HepG2 (cell line): ENCODE results near the gene CFAP300. TPM values are rescaled to one million over a fixed set of nuclear protein-coding genes. Genes with fewer than 3 reads are reported as not detected.
A peak's percentile ranks its signal among the peaks of the same experiment; 100 is the strongest.

Experiments
- ATAC-seq: fragments of 200-7000 bp; cut with Tn5 transposase; 3 replicates; pipeline ENCODE4 v1.9.1; 2020; ENCODE audit warnings: mild to moderate bottlenecking, moderate library complexity
- BruUV-seq: library from RNA; stranded (reverse); fragments of 400-500 nt; replicated peaks from 2 replicates; lab custom pipeline; 2021; lab: Mats Ljungman, UMichigan
- CTCF ChIA-PET: fragments of 300-600 bp; formaldehyde crosslinking; extraction: SDS; loops from one replicate; lab custom pipeline; 2021; ENCODE audit warnings: low total read pairs, inconsistent platforms, low intra/inter-chr PET ratio; lab: Yijun Ruan, JAX
- POLR2A ChIA-PET: fragments of 350-600 bp; sonication (Branson Sonifier 250); formaldehyde crosslinking; loops from one replicate; lab custom pipeline; 2020; ENCODE audit warnings: antibody characterized with exemption, inconsistent platforms; lab: Yijun Ruan, JAX
- DNase-seq: peaks from one replicate; pipeline ENCODE4 v3.0.0-alpha.2; 2015; ENCODE audit warnings: low spot score
- FAIRE-seq: peaks from 3 replicates; lab custom pipeline; 2011; peaks lifted over from hg19 to GRCh38; lab: Jason Lieb, UNC
- H2AFZ ChIP-seq: one replicate; pipeline ENCODE4 v1.6.1; 2011; ENCODE audit warnings: low read length, inconsistent platforms
- H3K27ac ChIP-seq: fragments of 300-600 bp; 3 replicates; pipeline ENCODE4 v1.8.0; 2011; ENCODE audit warnings: mixed run types, mild to moderate bottlenecking, mixed read lengths, low read length, inconsistent platforms; ENCODE audit not compliant: insufficient read depth; ENCODE audit errors: extremely low read length
- H3K27me3 ChIP-seq, 2 experiments: fragments of 200-600 bp in 1 of 2; 2 replicates in 1 of 2; 3 replicates in 1 of 2; pipeline versions ENCODE4 v1.6.0 to v1.8.0; 2011; ENCODE audit warnings: low read length in 2 of 2, mild to moderate bottlenecking in 2 of 2, moderate library complexity in 2 of 2, inconsistent platforms in 1 of 2; ENCODE audit not compliant: insufficient read depth in 2 of 2, control insufficient read depth in 1 of 2
- H3K36me3 ChIP-seq, 2 experiments: fragments of 200-600 bp in 1 of 2; replicated peaks in 1 of 2; 2 replicates in 1 of 2; 3 replicates in 1 of 2; pipeline versions ENCODE4 v1.5.1 to v1.8.0; 2011; ENCODE audit warnings: low read length in 2 of 2, inconsistent platforms in 1 of 2; ENCODE audit not compliant: insufficient read depth in 2 of 2, control insufficient read depth in 1 of 2
- H3K4me1 ChIP-seq: 2 replicates; pipeline ENCODE4 v1.5.1; 2012; ENCODE audit warnings: low read length, inconsistent platforms; ENCODE audit not compliant: insufficient read depth
- H3K4me2 ChIP-seq: 2 replicates; pipeline ENCODE4 v1.6.0; 2011; ENCODE audit warnings: low read depth, low read length, inconsistent platforms
- H3K4me3 ChIP-seq, 3 experiments: fragments of 200-600 bp in 1 of 3; sonication (generic), shearing (Covaris generic) in 1 of 3; replicated peaks in 1 of 3; 2 replicates each; pipeline ENCODE4 v1.5.1; 2011 to 2016; ENCODE audit warnings: low read length in 3 of 3, inconsistent platforms in 2 of 3, low read depth in 2 of 3, mild to moderate bottlenecking in 2 of 3, control low read depth in 1 of 3, mixed read lengths in 1 of 3; ENCODE audit not compliant: insufficient read depth in 1 of 3
- H3K79me2 ChIP-seq: one replicate; pipeline ENCODE4 v1.6.1; 2011; ENCODE audit warnings: low read length, inconsistent platforms; ENCODE audit not compliant: insufficient read depth
- H3K9ac ChIP-seq: 2 replicates; pipeline ENCODE4 v1.6.0; 2011; ENCODE audit warnings: mild to moderate bottlenecking, low read depth, low read length, inconsistent platforms; ENCODE audit not compliant: insufficient read depth
- H3K9me3 ChIP-seq: 2 replicates; pipeline ENCODE4 v1.5.1; 2012; ENCODE audit warnings: mild to moderate bottlenecking, low read length
- H4K20me1 ChIP-seq: 2 replicates; pipeline ENCODE4 v1.6.0; 2011; ENCODE audit warnings: inconsistent platforms, mild to moderate bottlenecking, low read length, moderate library complexity; ENCODE audit not compliant: insufficient read depth
- CBX5 ChIP-seq: sonication (generic); formaldehyde crosslinking; IDR thresholded peaks from 2 replicates; pipeline ENCODE4 v1.4.0; 2020; ENCODE audit warnings: missing genetic modification reagents, borderline replicate concordance
- EED ChIP-seq: sonication (generic); formaldehyde crosslinking; IDR thresholded peaks from 2 replicates; pipeline ENCODE4 v1.5.0; 2020; ENCODE audit warnings: mild to moderate bottlenecking, missing genetic modification reagents
- ERF ChIP-seq: IDR thresholded peaks from 2 replicates; pipeline ENCODE4 v1.6.1; 2018; ENCODE audit warnings: missing biosample characterization, missing genetic modification reagents
- HNF4G ChIP-seq, 2 experiments: sonication (generic) in 1 of 2; formaldehyde crosslinking in 1 of 2; IDR thresholded peaks; 2 replicates each; pipeline versions ENCODE4 v1.4.0 to v1.6.1; 2011 to 2020; ENCODE audit warnings: borderline replicate concordance in 2 of 2, low read depth in 2 of 2, mild to moderate bottlenecking in 2 of 2, low read length in 1 of 2, missing genetic modification reagents in 1 of 2, moderate library complexity in 1 of 2
- KDM2A ChIP-seq: sonication (generic); formaldehyde crosslinking; IDR thresholded peaks from 2 replicates; pipeline ENCODE4 v1.4.0; 2020; ENCODE audit warnings: low read depth, missing genetic modification reagents, borderline replicate concordance
- KLF12 ChIP-seq: sonication (generic); formaldehyde crosslinking; IDR thresholded peaks from 2 replicates; pipeline ENCODE4 v1.4.0; 2020; ENCODE audit warnings: missing genetic modification reagents, borderline replicate concordance
- MAF1 ChIP-seq: sonication (generic); formaldehyde crosslinking; IDR thresholded peaks from 2 replicates; pipeline ENCODE4 v1.5.0; 2020; ENCODE audit warnings: missing genetic modification reagents, borderline replicate concordance
- MEIS1 ChIP-seq: sonication (generic); formaldehyde crosslinking; IDR thresholded peaks from 2 replicates; pipeline ENCODE4 v1.9.0; 2021; ENCODE audit warnings: mild to moderate bottlenecking, missing genetic modification reagents, moderate library complexity, borderline replicate concordance
- NKX3-1 ChIP-seq: sonication (generic); formaldehyde crosslinking; IDR thresholded peaks from 2 replicates; pipeline ENCODE4 v1.5.0; 2020; ENCODE audit warnings: missing genetic modification reagents
- RNF2 ChIP-seq: fragments of 450-650 bp; conservative IDR thresholded peaks from 2 replicates; pipeline ENCODE4 v1.6.1; 2016; ENCODE audit warnings: low read depth
- TRIM24 ChIP-seq: sonication (generic); formaldehyde crosslinking; IDR thresholded peaks from 2 replicates; pipeline ENCODE4 v1.8.0; 2022; ENCODE audit warnings: mild to moderate bottlenecking, missing genetic modification reagents
- ZNF138 ChIP-seq: sonication (generic); formaldehyde crosslinking; IDR thresholded peaks from 2 replicates; pipeline ENCODE4 v1.5.0; 2020; ENCODE audit warnings: mild to moderate bottlenecking, low read depth, missing genetic modification reagents
- WGBS: methylation state at CpG from one replicate; pipeline ENCODE4 v1.1.6; 2017; ENCODE audit warnings: low lambda C conversion rate; 5-methylcytosine and 5-hydroxymethylcytosine counted together
- in situ Hi-C: cut with HindIII; loops from 2 replicates; pipeline ENCODE4 v1.10.0; 2017; ENCODE audit warnings: low pct_unique_long_range_greater_than_20kb; ENCODE audit not compliant: extremely low pct_ligation_motif_present
- intact Hi-C: fragments of 100-400 bp; cut with micrococcal nuclease; formaldehyde crosslinking; loops from one replicate; pipeline ENCODE4 v1.10.0; 2022; ENCODE audit not compliant: unreplicated experiment
- polyA plus RNA-seq, 8 experiments: library from polyadenylated mRNA; depleted of rRNA in 3 of 8; stranded (reverse) in 7 of 8; unstranded in 1 of 8; fragments of >200 nt; fragmentation: Illumina TruSeq in 4 of 8; extraction: Trizol in 4 of 8; gene quantifications; 2 replicates each; pipeline versions ENCODE4 v1.2.1 to v1.2.3, GENCODE V29; 2011 to 2016; ENCODE audit warnings: low read depth in 4 of 8, missing spikeins in 1 of 8, mixed read lengths in 1 of 8; ENCODE audit not compliant: insufficient read depth in 1 of 8
- total RNA-seq, 5 experiments: library from RNA; depleted of rRNA; stranded (reverse); fragments of >200 nt; fragmentation: Illumina TruSeq; extraction: Trizol; gene quantifications; 2 replicates each; pipeline ENCODE4 v1.2.3, GENCODE V29; 2016; ENCODE audit warnings: low read depth in 1 of 5
- TF ChIP-seq, protein P1 (sequence below): sonication (generic); formaldehyde crosslinking; IDR thresholded peaks from 2 replicates; pipeline ENCODE4 v1.5.1; 2020; ENCODE audit warnings: missing genetic modification reagents, mild to moderate bottlenecking, borderline replicate concordance
- TF ChIP-seq, protein P2 (sequence below): sonication (generic); formaldehyde crosslinking; IDR thresholded peaks from 2 replicates; pipeline ENCODE4 v1.5.0; 2020; ENCODE audit warnings: mild to moderate bottlenecking, missing genetic modification reagents
- TF ChIP-seq, protein P3 (sequence below): sonication (generic); formaldehyde crosslinking; IDR thresholded peaks from 2 replicates; pipeline ENCODE4 v1.4.0; 2020; ENCODE audit warnings: mild to moderate bottlenecking, low read depth, missing genetic modification reagents

CFAP300 gene
- total and polyA plus RNA-seq, 2 of the 13 experiments (the other 11 are each of a cell fraction or from before 2014, with no cell fraction given): not detected

DNA sequence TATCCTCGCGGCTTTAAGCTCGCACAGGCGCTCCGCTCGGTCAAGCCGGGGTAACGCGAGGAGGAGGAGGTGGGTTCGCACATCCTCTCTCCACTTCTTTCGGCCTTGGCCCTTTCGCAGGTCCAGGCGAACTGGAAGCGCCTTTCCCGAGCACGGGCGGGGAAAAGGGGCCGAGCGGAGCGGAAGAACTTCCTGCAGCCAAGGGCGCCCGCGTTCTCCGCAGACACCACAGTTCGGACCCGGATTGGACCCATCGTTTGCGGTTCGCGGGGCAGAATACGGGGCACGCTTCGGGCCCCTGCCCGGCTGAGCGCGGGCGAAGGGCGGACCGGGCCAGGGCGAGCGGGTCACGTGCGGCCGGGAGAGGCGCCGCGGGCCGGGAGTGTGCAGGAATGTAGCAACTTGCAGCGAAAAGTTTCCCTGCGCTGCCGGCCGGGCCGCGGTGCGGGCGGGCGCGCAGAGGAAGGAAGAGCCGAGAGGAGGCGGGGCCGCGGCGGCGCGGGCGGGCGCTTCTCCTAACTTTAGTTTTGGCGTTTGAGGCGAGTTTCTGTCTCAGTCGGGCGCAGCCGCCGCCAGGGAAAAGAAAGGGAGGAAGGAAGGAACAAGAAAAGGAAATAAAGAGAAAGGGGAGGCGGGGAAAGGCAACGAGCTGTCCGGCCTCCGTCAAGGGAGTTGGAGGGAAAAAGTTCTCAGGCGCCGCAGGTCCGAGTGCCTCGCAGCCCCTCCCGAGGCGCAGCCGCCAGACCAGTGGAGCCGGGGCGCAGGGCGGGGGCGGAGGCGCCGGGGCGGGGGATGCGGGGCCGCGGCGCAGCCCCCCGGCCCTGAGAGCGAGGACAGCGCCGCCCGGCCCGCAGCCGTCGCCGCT lies 62.9 kb downstream of the CFAP300 start, which contains the start of gene YAP1 (continued):
- TF ChIP-seq MEIS1: 0 out of 2 replicates have a peak, but pooled peaks have one; percentile 53
- peak; percentile 61; the same call in 1 of the 2 replicates for TF ChIP-seq ZNF138 (CRISPR knock-in tag)
- peak; percentile 93 for TF ChIP-seq RNF2
- no peak for TF ChIP-seq TRIM24 (CRISPR knock-in tag)
- TF ChIP-seq, protein P1, sequence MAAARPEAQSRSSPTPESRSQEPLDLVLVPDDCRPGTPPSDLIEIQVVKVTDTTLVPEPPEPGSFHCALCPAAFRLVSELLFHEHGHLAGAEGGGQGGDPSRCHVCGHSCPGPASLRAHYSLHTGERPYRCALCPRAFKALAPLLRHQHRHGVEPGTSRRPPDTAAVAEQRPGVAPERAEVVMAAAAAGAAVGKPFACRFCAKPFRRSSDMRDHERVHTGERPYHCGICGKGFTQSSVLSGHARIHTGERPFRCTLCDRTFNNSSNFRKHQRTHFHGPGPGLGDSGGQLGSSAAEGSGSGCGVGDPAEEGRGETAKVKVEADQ: peak; percentile 62; the same call in 1 of the 2 replicates
- peak; percentile 54; the same call in 1 of the 2 replicates for TF ChIP-seq KLF12 (CRISPR knock-in tag)
- TF ChIP-seq NKX3-1 (CRISPR knock-in tag): peak; percentile 94
- peak; percentile 57; the same call in 1 of the 2 replicates for TF ChIP-seq CBX5 (CRISPR knock-in tag)
- peak; percentile 71 for TF ChIP-seq KDM2A

DNA sequence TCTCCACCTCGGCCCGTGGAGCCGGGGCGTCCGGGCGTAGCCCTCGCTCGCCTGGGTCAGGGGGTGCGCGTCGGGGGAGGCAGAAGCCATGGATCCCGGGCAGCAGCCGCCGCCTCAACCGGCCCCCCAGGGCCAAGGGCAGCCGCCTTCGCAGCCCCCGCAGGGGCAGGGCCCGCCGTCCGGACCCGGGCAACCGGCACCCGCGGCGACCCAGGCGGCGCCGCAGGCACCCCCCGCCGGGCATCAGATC lies 63.4 kb downstream of the CFAP300 start:
- H3K4me1 ChIP-seq: peaks cover 37% of the 10 kb centered on the region
- H4K20me1 ChIP-seq: no peaks in the 10 kb centered on the region
- no peaks in the 10 kb centered on the region for H3K9me3 ChIP-seq
- H3K4me3 ChIP-seq: peak overlapping the region; percentile 88 to 97 (median 93); a peak in 5 of 6 replicates
- in situ Hi-C loops (no loop called here), intact Hi-C loops (loop anchor here (1.0 to 10.0 kb wide), 8 partner anchors 24 to 494 kb away; partner anchors contain the start of genes ANGPTL5 and CEP126)
- ChIA-PET POLR2A (interaction anchor here (0.6 to 0.9 kb wide), 5 partner anchors 43 to 169 kb away, joined by 3 to 5 read pairs (median 3); no protein-coding TSS in a partner anchor), CTCF (no interaction called here)
- no peak for DNase-seq
- peaks cover 54% of the 10 kb centered on the region for H3K79me2 ChIP-seq
- no peaks in the 10 kb centered on the region for H3K36me3 ChIP-seq
- no TSS peak for BruUV-seq
- peak overlapping the region; percentile 97 for H3K9ac ChIP-seq
- H3K27ac ChIP-seq: peak overlapping the region; percentile 98
- H3K4me2 ChIP-seq: peak overlapping the region; percentile 52
- H2AFZ ChIP-seq: no peak overlapping the region
- no peak for FAIRE-seq
- no CpG with 5 or more reads among the region's 31 CpGs for WGBS
- ATAC-seq: peak; percentile 3; the same call in 2 of the 3 replicates
- no peaks in the 10 kb centered on the region; a peak in 1 of 5 replicates for H3K27me3 ChIP-seq
- TF ChIP-seq, protein P2, sequence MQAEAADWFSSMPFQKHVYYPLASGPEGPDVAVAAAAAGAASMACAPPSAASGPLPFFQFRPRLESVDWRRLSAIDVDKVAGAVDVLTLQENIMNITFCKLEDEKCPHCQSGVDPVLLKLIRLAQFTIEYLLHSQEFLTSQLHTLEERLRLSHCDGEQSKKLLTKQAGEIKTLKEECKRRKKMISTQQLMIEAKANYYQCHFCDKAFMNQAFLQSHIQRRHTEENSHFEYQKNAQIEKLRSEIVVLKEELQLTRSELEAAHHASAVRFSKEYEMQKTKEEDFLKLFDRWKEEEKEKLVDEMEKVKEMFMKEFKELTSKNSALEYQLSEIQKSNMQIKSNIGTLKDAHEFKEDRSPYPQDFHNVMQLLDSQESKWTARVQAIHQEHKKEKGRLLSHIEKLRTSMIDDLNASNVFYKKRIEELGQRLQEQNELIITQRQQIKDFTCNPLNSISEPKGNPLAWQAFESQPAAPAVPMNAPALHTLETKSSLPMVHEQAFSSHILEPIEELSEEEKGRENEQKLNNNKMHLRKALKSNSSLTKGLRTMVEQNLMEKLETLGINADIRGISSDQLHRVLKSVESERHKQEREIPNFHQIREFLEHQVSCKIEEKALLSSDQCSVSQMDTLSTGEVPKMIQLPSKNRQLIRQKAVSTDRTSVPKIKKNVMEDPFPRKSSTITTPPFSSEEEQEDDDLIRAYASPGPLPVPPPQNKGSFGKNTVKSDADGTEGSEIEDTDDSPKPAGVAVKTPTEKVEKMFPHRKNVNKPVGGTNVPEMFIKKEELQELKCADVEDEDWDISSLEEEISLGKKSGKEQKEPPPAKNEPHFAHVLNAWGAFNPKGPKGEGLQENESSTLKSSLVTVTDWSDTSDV (CRISPR knock-in tag): no peak
- TF ChIP-seq, protein P3, sequence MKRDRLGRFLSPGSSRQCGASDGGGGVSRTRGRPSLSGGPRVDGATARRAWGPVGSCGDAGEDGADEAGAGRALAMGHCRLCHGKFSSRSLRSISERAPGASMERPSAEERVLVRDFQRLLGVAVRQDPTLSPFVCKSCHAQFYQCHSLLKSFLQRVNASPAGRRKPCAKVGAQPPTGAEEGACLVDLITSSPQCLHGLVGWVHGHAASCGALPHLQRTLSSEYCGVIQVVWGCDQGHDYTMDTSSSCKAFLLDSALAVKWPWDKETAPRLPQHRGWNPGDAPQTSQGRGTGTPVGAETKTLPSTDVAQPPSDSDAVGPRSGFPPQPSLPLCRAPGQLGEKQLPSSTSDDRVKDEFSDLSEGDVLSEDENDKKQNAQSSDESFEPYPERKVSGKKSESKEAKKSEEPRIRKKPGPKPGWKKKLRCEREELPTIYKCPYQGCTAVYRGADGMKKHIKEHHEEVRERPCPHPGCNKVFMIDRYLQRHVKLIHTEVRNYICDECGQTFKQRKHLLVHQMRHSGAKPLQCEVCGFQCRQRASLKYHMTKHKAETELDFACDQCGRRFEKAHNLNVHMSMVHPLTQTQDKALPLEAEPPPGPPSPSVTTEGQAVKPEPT (CRISPR knock-in tag): 0 out of 2 replicates have a peak, but pooled peaks have one; percentile 15
- TF ChIP-seq ERF (CRISPR knock-in tag): no peak
- TF ChIP-seq HNF4G (IDR thresholded peaks at IDR 0.05; ENCODE audit: borderline replicate concordance, low read depth, low read length): no peak
- TF ChIP-seq HNF4G (CRISPR knock-in tag; IDR thresholded peaks at IDR 0.05; ENCODE audit: borderline replicate concordance, low read depth): no peak
- TF ChIP-seq MAF1: no peak
- no peak for TF ChIP-seq EED (CRISPR knock-in tag)
